Pulmonary artery endothelial cell (primary cell): ENCODE measurements around the gene ASPG. TPM values are rescaled to one million over a fixed set of nuclear protein-coding genes. Genes with fewer than 3 reads are reported as not detected.

Experiments
- DNase-seq: peaks from one replicate; pipeline ENCODE4 v3.0.0-alpha.2; 2011; ENCODE audit warnings: low read depth, low spot score
- total RNA-seq: library from RNA; depleted of rRNA; stranded (reverse); fragments of >200 nt; gene quantifications from 2 replicates; pipeline ENCODE4 v1.2.3, GENCODE V29; 2014

ASPG gene
- total RNA-seq, 1 donor from 2014 or later, result not detected

DNA sequence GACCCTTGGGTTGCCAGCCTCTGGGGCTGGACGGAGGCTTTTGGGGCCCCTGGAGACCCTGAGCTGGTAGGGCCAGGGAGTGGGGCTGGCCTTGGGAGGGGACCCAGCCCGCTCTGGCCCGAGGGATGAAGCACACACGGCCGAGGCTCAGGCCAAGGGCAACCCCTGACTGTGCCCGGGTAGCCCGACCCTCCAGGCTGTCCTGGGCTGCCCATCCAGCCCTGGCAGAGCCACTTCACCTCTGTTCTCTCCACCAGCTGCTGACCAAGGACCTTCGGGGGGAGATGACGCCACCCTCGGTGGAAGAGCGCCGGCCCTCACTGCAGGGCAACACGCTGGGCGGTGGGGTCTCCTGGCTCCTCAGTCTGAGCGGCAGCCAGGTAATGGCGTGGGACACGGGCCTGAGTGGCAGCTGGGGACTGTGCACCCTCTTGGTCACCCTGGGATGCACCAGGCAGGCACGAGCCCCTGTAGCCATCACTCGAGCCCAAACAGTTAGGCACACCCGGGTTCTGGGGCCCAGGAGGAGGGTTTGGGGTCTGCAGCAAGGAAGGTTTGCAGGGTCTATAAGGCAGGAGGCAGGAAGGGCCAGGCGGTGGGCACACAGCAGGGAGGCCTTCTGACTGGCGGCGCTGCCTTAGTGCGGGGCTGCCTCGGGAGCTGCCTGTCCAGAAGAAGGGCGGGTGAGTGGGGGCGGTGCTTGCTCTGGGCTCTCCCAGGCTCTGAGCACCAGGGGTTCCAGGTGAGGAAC lies 19.7 kb downstream of the ASPG start:
- DNase-seq, result no peak

GRCh38 chr14:104105822-104106470 lies 20.4 kb downstream of the ASPG start:
- DNase-seq, result no peak

GRCh38 chr14:104106471-104106991 lies 21.0 kb downstream of the ASPG start:
- no peak for DNase-seq

DNA sequence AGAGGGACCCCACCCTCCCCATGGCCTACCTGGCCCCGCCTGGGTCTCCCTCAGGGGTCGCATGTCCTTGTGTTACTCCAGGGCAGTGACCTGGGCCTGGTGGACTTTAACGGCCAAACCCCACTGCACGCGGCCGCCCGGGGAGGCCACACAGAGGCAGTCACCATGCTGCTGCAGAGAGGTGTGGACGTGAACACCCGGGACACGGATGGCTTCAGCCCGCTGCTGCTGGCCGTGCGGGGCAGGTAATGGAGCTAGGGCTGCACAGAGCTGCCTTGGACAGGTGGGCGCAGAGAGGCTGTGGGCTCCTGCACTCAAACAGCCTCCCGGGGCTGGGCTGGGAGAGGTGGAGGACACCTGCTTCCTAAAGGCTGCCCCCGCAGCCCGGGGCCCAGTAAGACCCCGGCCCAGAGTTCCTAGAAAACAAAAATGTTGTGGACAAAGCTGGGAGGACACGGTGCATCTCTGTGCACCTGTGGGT lies 21.6 kb downstream of the ASPG start:
- DNase-seq, result no peak

- no peak for DNase-seq
Measured at GRCh38 chr14:104107611-104108569, 22.4 kb downstream of the ASPG start.

- DNase-seq, result no peak
Measured at GRCh38 chr14:104108570-104109541, 23.4 kb downstream of the ASPG start.

GRCh38 chr14:104109731-104110361 lies 24.3 kb downstream of the ASPG start:
- DNase-seq, result no peak

- DNase-seq, result no peak
Measured at GRCh38 chr14:104110491-104111209, 25.1 kb downstream of the ASPG start.

GRCh38 chr14:104111301-104112112 lies 26.0 kb downstream of the ASPG start:
- no peak for DNase-seq

DNA sequence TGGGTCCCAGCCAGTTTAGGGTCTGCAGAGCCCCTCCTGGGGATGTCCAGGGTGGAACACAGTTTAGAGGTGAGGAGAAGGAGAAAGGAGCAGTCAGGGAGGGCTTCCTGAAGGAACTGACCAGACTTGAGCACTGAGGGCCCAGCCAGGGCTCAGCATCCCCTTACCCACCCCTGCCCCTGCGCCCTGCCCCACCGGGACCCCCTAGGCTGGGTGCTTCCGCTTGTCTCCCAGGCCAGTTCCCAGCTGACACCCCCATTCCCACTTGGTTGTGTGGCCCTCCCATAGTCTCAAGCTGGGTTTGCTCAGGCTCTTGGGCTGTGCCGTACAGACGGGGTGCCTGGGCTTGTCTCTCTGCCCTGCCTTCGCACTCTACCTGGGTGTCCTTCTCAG lies 26.6 kb downstream of the ASPG start:
- no peak for DNase-seq

GRCh38 chr14:104112609-104113571 lies 27.4 kb downstream of the ASPG start:
- no peak for DNase-seq

DNA sequence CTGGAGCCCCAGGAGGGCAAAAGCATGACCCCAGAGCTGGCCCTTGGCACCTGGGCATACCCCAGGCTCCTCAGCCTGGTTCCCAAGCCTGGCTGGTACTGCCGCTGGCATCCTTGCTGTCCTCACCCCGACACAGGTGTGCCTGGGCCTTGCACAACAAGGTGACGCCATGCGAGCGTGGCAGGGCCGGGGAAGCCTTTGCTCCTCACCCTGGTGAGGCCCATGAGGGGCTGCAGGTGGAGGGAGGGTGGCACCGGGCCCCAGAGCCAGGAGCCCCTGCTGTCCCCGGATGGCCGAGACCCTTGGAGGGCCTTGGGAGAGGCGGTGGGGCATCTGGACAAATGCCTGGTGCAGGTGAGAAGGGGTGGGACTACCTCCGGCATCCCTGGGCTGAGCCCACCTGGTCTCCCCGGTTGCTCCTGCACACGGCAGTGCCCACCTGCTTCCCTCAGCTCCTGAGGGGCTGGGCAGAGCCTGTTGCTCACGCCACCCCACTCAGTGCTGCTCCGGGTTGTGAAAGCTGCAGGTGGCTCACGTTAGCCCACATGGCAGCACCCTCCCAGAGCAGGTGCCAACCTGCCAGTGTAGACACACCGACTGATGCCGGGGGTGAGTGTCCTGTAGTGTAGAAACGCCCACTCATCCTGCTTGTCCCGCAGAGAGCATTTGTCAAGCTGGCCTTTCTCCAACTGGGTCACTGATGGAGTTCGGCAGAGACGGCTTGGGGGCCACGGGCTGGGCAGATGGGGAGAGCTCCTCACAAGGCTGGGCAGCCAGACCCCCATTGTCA lies 28.3 kb downstream of the ASPG start:
- DNase-seq, result no peak

- DNase-seq, result no peak
Measured at GRCh38 chr14:104114421-104115130, 29.1 kb downstream of the ASPG start.

- no peak for DNase-seq
Measured at GRCh38 chr14:104115131-104115600, 29.7 kb downstream of the ASPG start.

DNA sequence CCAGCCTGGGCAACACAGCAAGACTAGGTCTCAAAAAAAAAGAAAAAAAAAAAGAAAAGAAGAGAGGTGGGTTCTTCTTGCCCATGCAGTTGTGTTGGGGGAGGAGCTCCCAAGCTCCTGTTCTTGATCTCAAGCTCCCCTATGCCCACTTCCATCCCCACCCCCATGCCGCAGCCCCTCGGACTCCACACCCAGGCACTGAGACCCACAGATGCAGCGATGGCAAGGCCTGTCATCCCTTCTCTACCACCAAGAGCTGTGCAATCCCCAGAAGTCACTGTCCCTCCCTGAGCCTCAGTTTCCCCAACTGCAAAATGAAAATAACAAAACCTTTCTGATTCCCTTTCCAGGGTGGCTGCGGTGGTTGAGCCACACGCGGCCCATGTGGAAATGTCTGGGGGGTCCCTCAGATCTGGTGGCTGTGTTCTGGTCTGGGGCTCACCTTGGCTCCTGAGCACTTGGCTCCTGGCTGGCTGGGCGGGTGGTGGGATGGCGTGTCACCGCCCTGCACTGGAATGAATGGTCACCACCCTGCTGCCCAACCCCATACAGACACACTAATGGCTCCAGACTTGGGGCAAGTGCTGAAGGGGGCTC lies 30.3 kb downstream of the ASPG start:
- DNase-seq, result no peak
